ENCODE results near the gene SV2A.
"Not testable (repeated sequence)": the region's sequence is repeated elsewhere in the genome, so short reads cannot be mapped to it uniquely, and the experiment has no call there.

The SV2A gene

GRCh38 chr1:149886396-149887195 is 31.0 kb downstream of the SV2A start:
- peak; percentile 81 for DNase-seq (ENCODE audit: low read depth, low spot score)

- not testable (repeated sequence) for DNase-seq (ENCODE audit: low read depth, low spot score)
Measured at GRCh38 chr1:149886121-149886395, 31.6 kb downstream of the SV2A start.

- DNase-seq (ENCODE audit: low read depth, low spot score): peak; percentile 13
Measured at GRCh38 chr1:149885339-149886120, 32.1 kb downstream of the SV2A start.

- DNase-seq (ENCODE audit: low read depth, low spot score): no peak
Measured at GRCh38 chr1:149884433-149885338, 33.0 kb downstream of the SV2A start.

GRCh38 chr1:149883598-149884247 is 33.9 kb downstream of the SV2A start:
- DNase-seq (ENCODE audit: low read depth, low spot score): no peak

GRCh38 chr1:149881876-149882275 is 35.8 kb downstream of the SV2A start:
- no peak for DNase-seq (ENCODE audit: low read depth, low spot score)

- no peak for DNase-seq (ENCODE audit: low read depth, low spot score)
Measured at GRCh38 chr1:149879556-149879955, 38.1 kb downstream of the SV2A start.

- no peak for DNase-seq (ENCODE audit: low read depth, low spot score)
Measured at GRCh38 chr1:149877211-149877946, 40.3 kb downstream of the SV2A start.

- DNase-seq (ENCODE audit: low read depth, low spot score): not testable (repeated sequence)
Measured at GRCh38 chr1:149873060-149873459, 44.6 kb downstream of the SV2A start.

- DNase-seq (ENCODE audit: low read depth, low spot score): not testable (repeated sequence)
Measured at GRCh38 chr1:149866887-149867286, 50.8 kb downstream of the SV2A start.

- not testable (repeated sequence) for DNase-seq (ENCODE audit: low read depth, low spot score)
Measured at GRCh38 chr1:149861497-149862054, 56.1 kb downstream of the SV2A start.

- not testable (repeated sequence) for DNase-seq (ENCODE audit: low read depth, low spot score)
Measured at GRCh38 chr1:149860684-149861496, 56.8 kb downstream of the SV2A start.

GRCh38 chr1:149860271-149860670 is 57.4 kb downstream of the SV2A start:
- not testable (repeated sequence) for DNase-seq (ENCODE audit: low read depth, low spot score)

All from activated CD4-positive, CD25-positive, alpha-beta regulatory T cell treated with anti-CD3 and anti-CD28 coated beads, Interleukin-2, amount 50 U/mL, for 16 hours (primary cell).